SK-N-SH (cell line): ENCODE results near the gene CTTN.

Source experiments
- CTCF ChIP-seq: fragments of 200-600 bp; sonication (generic); IDR thresholded peaks from 2 replicates; pipeline ENCODE4 v1.6.1; 2017; ENCODE audit warnings: antibody characterized with exemption, mild to moderate bottlenecking, moderate library complexity
- EP300 ChIP-seq, 2 experiments: IDR thresholded peaks; 2 replicates each; pipeline versions ENCODE4 v1.4.0 to v1.6.1; 2012; ENCODE audit warnings: borderline replicate concordance in 1 of 2, low read depth in 1 of 2, low read length in 1 of 2
- FOXJ3 ChIP-seq: sonication (generic); formaldehyde crosslinking; IDR thresholded peaks from 2 replicates; pipeline ENCODE4 v1.5.1; 2020; ENCODE audit warnings: mild to moderate bottlenecking, missing genetic modification reagents
- MEF2A ChIP-seq: IDR thresholded peaks from 2 replicates; pipeline ENCODE4 v1.4.0; 2012; ENCODE audit warnings: low read depth, borderline replicate concordance
- NRF1 ChIP-seq: IDR thresholded peaks from 2 replicates; pipeline ENCODE4 v1.6.1; 2012; ENCODE audit warnings: low read depth, mild to moderate bottlenecking, low read length
- POLR2AphosphoS5 ChIP-seq: IDR thresholded peaks from 2 replicates; pipeline ENCODE4 v1.6.1; 2012; ENCODE audit warnings: low read depth, low read length
- RAD21 ChIP-seq: IDR thresholded peaks from 2 replicates; pipeline ENCODE4 v1.6.1; 2012; ENCODE audit warnings: mild to moderate bottlenecking, low read length
- RCOR1 ChIP-seq: fragments of 150-350 bp; IDR thresholded peaks from 2 replicates; pipeline ENCODE4 v1.6.1; 2017; ENCODE audit warnings: antibody characterized with exemption, low read length
- RXRA ChIP-seq: IDR thresholded peaks from 2 replicates; pipeline ENCODE4 v1.4.0; 2012; ENCODE audit warnings: low read depth, mild to moderate bottlenecking, borderline replicate concordance
- SMC3 ChIP-seq: IDR thresholded peaks from 2 replicates; pipeline ENCODE4 v1.6.1; 2012; ENCODE audit warnings: low read depth, low read length, improper control_type of control experiment

- TF ChIP-seq CTCF: no peak
- no peak for TF ChIP-seq MEF2A
- no peak for TF ChIP-seq NRF1
- no peak for TF ChIP-seq POLR2AphosphoS5
- TF ChIP-seq EP300 (IDR thresholded peaks at IDR 0.05; ENCODE audit: borderline replicate concordance in 1 of 2, low read depth in 1 of 2, low read length in 1 of 2): no peak
- no peak for TF ChIP-seq RCOR1
- no peak for TF ChIP-seq FOXJ3 (CRISPR knock-in tag)
- TF ChIP-seq SMC3: no peak
- TF ChIP-seq RXRA: no peak
- TF ChIP-seq RAD21: no peak
These were observed 17.0 kb upstream of the CTTN start for GRCh38 chr11:70381350-70381749.
